Effector memory CD4-positive, alpha-beta T cell (primary cell): ENCODE data around the gene NKPD1.

ENCODE experiments used
- DNase-seq, 3 donors: peaks; one replicate each; pipeline ENCODE4 v3.0.0-alpha.2; 2020
- H3K27ac ChIP-seq: 2 replicates; pipeline ENCODE4 v1.7.0; 2013; ENCODE audit warnings: mild to moderate bottlenecking, low read length, moderate library complexity; ENCODE audit not compliant: insufficient read depth, poor library complexity, severe bottlenecking
- H3K27me3 ChIP-seq: replicated peaks from 2 replicates; pipeline ENCODE4 v1.7.0; 2013; ENCODE audit warnings: mild to moderate bottlenecking, low read length; ENCODE audit not compliant: insufficient read depth, control insufficient read depth, poor library complexity, severe bottlenecking
- H3K36me3 ChIP-seq: 2 replicates; pipeline ENCODE4 v1.7.0; 2013; ENCODE audit warnings: mild to moderate bottlenecking, low read length, moderate library complexity; ENCODE audit not compliant: control insufficient read depth, insufficient read depth
- H3K4me1 ChIP-seq: 2 replicates; pipeline ENCODE4 v1.7.0; 2013; ENCODE audit warnings: low read length, mild to moderate bottlenecking; ENCODE audit not compliant: control insufficient read depth, insufficient read depth, poor library complexity, severe bottlenecking
- H3K4me3 ChIP-seq: 2 replicates; pipeline ENCODE4 v1.7.0; 2013; ENCODE audit warnings: low read length, low read depth, mild to moderate bottlenecking; ENCODE audit not compliant: insufficient read depth, poor library complexity, severe bottlenecking
- H3K9me3 ChIP-seq: 2 replicates; pipeline ENCODE4 v1.7.0; 2013; ENCODE audit warnings: mild to moderate bottlenecking, low read length, moderate library complexity; ENCODE audit not compliant: control insufficient read depth

The NKPD1 gene

GRCh38 chr19:45147835-45148676 is 12.7 kb downstream of the NKPD1 start:
- H3K4me3 ChIP-seq, result no peak overlapping the region

DNA sequence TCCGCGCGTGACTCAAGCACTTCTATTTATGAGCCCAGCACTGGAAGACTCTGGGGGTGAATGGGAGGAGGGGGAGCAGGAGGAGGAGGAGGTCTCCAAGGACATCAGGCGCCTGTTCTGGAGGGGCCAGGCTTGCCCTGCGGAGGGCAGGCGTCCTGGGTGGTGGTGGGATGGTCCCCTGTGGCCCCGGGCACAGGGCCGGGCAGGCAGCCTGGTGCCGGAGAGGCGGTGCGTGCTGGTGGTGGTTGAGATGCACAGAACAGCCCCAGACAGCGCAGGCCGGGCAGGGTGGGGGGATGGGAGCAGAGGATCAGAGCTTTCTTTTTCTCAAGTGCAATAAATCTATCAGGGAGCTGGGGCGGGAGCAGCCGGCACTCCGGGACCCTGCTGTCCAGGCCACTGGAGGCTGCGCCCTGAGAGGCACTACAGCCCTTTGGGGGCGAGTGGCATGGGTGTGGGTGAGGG is 14.0 kb downstream of the NKPD1 start:
- H3K36me3 ChIP-seq, result peaks cover 28% of the 10 kb centered on the region

More at GRCh38 chr19:45147835-45148676, 12.7 kb downstream of the NKPD1 start:
- Histone ChIP-seq H3K27ac (no peak overlapping the region), H3K27me3 (no peaks in the 10 kb centered on the region), H3K4me1 (peaks cover 13% of the 10 kb centered on the region), H3K9me3 (no peaks in the 10 kb centered on the region), H3K36me3 (peaks cover 15% of the 10 kb centered on the region)
- DNase-seq, result no peak

DNA sequence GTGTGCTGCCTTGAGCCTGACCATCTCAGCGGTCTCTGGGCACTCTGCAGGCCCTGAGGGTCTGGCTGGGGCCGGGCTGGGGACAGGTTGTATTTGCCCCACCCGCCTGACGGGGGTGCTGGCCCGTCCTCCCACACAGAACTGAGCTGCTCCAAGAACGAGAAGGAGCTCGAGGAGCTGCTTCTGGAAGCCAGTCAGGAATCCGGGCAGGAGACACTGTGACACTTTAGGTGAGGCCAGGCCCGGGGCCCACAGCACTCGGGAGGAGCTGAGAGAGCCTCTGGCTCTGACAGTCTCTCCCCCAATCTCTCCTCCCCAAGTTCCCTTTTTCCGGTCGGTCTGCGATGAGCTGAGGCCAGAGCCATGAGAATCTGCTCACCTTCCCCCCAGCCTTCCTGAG is 14.5 kb downstream of the NKPD1 start:
- H3K4me3 ChIP-seq, result no peak overlapping the region
- no peak for DNase-seq
- H3K4me1 ChIP-seq, result no peaks in the 10 kb centered on the region
- H3K36me3 ChIP-seq, result peaks cover 33% of the 10 kb centered on the region
- no peaks in the 10 kb centered on the region for H3K27me3 ChIP-seq
- no peak overlapping the region for H3K27ac ChIP-seq
- H3K9me3 ChIP-seq, result no peaks in the 10 kb centered on the region

More for the DNA sequence above, 14.0 kb downstream of the NKPD1 start:
- no peak overlapping the region for H3K4me3 ChIP-seq
- no peak overlapping the region for H3K27ac ChIP-seq
- DNase-seq, result no peak
- H3K27me3 ChIP-seq, result no peaks in the 10 kb centered on the region
- no peaks in the 10 kb centered on the region for H3K9me3 ChIP-seq
- H3K4me1 ChIP-seq, result peaks cover under 1% of the 10 kb centered on the region

DNA sequence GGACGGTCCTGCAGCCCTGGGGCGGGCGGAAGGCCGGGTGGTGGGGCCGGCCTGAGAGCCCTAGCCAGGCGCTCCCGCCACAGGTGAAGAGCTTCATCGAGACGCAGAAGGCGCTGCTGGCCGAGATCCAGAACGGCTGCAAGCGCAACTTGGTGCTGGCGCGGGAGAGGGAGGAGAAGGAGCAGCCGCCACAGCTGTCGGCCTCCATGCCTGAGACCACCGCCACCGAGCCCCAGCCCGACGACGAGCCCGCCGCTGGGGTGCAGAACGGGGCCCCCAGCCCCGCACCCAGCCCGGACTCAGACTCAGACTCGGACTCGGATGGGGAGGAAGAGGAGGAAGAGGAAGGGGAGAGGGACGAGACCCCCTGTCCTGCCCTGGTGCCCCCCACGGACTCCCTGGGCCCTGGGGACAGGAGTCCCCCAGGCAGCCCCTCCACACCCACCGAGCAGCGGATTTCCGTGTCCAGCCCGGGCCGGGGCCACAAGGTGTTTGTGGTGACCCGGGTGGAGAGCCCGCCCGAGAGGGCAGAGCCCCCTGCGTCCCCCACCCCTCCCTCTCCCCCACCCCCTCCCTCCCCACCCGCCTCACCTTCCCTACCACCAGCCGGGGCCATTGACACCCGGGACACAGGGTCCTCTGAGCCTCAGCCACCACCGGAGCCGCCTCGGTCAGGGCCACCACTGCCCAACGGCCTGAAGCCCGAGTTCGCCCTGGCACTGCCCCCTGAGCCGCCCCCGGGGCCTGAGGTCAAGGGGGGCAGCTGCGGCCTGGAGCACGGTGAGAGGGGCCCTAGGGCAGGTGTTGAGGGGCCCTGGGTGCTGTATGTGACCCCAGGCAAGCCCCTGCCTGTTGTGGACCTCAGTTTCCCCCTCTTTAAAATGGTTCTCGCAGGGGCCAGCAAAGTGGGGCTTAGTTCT is 15.3 kb downstream of the NKPD1 start:
- H3K27me3 ChIP-seq, result no peaks in the 10 kb centered on the region
- no peak overlapping the region for H3K27ac ChIP-seq
- no peak for DNase-seq
- peaks cover 39% of the 10 kb centered on the region for H3K36me3 ChIP-seq
- H3K4me3 ChIP-seq, result no peak overlapping the region
- no peaks in the 10 kb centered on the region for H3K4me1 ChIP-seq
- H3K9me3 ChIP-seq, result no peaks in the 10 kb centered on the region

GRCh38 chr19:45144431-45145269 is 16.1 kb downstream of the NKPD1 start:
- DNase-seq, result no peak
- Histone ChIP-seq H3K4me1 (no peaks in the 10 kb centered on the region), H3K27me3 (no peaks in the 10 kb centered on the region), H3K9me3 (no peaks in the 10 kb centered on the region), H3K27ac (no peak overlapping the region), H3K36me3 (peaks cover 39% of the 10 kb centered on the region), H3K4me3 (no peak overlapping the region)

GRCh38 chr19:45142726-45143110 is 18.1 kb downstream of the NKPD1 start:
- Histone ChIP-seq H3K9me3 (no peaks in the 10 kb centered on the region), H3K4me1 (no peaks in the 10 kb centered on the region), H3K36me3 (peaks cover 39% of the 10 kb centered on the region), H3K27me3 (no peaks in the 10 kb centered on the region), H3K27ac (no peak overlapping the region), H3K4me3 (no peak overlapping the region)
- no peak for DNase-seq

DNA sequence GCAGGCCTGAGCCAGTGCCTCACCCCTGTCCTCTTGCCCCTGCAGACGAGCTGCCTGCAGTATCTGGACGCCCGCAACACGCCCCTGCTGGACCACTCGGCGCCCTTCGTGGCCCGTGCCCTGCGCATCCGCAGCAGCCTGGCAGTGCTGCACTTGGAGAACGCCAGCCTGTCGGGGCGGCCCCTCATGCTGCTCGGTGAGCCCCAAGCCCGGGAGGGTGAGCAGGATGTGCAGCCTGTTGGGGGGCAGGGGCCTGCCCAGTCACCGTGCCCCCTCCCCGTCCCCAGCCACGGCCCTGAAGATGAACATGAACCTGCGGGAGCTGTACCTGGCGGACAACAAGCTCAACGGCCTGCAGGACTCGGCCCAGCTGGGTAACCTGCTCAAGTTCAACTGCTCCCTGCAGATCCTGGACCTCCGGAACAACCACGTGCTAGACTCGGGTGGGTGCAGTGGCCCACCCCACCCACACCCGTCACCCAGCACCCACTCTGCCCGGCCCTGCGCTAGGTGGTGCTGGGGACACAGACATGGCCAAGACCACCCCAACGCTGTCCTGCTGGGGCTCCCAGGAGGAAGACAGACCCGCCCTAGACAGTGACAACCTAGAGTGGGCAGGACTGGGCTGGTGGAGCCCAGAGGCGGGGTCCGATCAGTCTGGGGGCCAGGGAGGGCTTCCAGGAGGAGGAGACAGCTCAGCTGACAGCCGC is 18.6 kb downstream of the NKPD1 start:
- Histone ChIP-seq H3K4me1 (no peaks in the 10 kb centered on the region), H3K27me3 (no peaks in the 10 kb centered on the region), H3K27ac (no peak overlapping the region), H3K9me3 (no peaks in the 10 kb centered on the region), H3K4me3 (no peak overlapping the region), H3K36me3 (peaks cover 39% of the 10 kb centered on the region)
- no peak for DNase-seq

DNA sequence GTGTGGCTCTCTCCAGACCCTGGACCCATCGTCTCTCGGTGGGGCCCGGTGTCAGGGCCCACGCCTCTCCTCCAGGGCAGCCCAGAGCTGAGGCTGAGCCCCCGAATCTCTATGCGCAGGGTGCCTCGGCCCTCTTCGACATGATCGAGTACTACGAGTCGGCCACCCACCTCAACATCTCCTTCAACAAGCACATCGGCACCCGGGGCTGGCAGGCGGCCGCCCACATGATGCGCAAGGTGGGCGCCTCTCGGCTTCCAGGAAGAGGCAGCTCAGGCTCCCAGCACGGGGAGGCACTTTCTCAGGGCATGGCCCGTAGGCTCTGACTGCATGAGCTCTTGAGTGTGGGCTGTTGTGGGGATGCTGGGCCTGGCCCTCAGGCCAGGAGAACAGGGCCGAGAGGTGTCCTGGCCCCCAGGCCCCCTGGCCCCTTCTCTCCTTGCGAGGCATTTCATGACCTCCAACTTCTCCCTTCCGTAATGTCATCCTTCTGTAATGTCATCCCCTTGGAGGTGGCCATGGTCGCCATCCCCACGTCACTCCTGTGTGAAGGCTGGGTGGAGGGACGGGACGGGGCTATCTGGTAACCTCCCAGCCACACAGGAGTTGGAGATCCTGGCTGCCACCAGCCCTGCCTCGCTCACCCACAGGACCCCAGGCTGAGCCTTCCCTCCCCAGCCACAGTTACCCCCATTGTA is 19.4 kb downstream of the NKPD1 start:
- Histone ChIP-seq H3K27me3 (no peaks in the 10 kb centered on the region), H3K9me3 (no peaks in the 10 kb centered on the region), H3K4me3 (no peak overlapping the region), H3K27ac (no peak overlapping the region), H3K36me3 (peaks cover 36% of the 10 kb centered on the region), H3K4me1 (no peaks in the 10 kb centered on the region)
- DNase-seq, result no peak

DNA sequence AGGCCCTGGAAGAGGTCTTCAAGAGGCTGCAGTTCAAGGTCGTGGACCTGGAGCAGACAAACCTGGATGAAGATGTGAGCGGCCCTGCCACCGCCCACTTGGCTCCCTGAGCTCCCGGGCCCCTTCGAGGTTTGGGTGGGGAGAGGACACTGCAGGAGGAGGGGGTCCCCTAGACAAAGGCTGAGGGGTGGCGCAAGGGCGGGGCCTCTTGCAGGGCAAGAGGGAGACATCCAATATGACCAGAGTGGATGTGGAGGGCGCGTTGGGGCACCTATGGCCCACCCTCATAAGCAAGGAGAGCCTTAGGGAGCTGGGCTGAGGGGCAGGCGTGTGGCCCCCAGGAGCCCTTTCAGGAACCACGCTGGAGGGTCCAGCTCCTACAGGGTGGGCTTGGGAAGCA is 20.2 kb downstream of the NKPD1 start:
- peaks cover 30% of the 10 kb centered on the region for H3K36me3 ChIP-seq
- no peaks in the 10 kb centered on the region for H3K27me3 ChIP-seq
- no peaks in the 10 kb centered on the region for H3K9me3 ChIP-seq
- H3K4me3 ChIP-seq, result no peak overlapping the region
- H3K27ac ChIP-seq, result no peak overlapping the region
- no peaks in the 10 kb centered on the region for H3K4me1 ChIP-seq
- no peak for DNase-seq
